ENCODE measurements around the gene PARP6.

Gene PARP6

GRCh38 chr15:72198356-72199204, 73.8 kb downstream of the PARP6 start:
- no peak for DNase-seq

DNA sequence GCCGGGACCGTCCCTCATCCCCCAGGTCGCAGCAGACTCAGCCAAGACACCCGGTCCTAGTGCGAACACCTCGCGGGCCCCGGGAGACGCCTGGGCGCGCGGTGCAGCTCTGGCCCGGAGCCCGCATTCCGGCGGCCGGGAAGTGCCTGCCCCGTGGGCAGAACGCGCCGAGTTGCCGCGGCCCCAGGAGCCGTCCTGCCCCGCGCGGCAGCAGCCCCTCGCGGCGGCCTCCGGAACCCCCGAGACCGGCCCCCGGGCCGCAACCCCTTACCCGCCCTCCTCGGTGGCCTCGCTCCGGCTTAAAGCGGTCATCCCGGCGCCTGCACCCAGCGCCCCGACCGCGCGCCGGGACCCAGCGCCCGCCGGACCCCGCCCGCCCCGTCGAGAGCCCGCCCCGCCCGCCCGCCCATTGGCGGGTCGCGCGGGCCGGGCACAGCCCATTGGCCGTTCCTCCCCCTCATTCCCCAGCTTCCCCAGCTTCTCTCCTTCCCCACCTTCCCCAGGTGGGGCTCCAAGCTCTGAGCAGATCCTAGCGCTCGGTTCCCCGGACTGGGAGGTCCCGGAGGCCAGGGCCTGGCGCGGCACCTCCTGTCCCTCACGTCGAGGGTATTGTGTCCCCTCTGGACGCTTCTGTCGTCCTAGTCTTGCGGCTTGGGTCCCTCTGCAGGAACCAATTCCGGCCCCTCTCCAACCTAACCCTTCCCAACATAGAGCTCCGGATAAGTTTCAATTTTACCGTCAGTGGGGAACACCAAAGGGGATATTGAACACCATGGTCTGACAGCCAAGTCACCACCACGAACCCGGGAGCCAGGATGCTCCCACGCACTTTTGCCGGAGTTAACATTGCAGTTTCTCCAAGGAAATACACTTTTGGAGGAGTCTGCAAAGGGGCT, 74.6 kb downstream of the PARP6 start, which contains the start of gene GRAMD2A:
GRAMD2A (minus strand) TSS at position 328 of the 896 bp plus-strand sequence.
- DNase-seq: no peak

GRCh38 chr15:72197041-72197459, 75.3 kb downstream of the PARP6 start:
- no peak for DNase-seq

GRCh38 chr15:72196409-72197040, 75.8 kb downstream of the PARP6 start:
- DNase-seq: no peak

DNA sequence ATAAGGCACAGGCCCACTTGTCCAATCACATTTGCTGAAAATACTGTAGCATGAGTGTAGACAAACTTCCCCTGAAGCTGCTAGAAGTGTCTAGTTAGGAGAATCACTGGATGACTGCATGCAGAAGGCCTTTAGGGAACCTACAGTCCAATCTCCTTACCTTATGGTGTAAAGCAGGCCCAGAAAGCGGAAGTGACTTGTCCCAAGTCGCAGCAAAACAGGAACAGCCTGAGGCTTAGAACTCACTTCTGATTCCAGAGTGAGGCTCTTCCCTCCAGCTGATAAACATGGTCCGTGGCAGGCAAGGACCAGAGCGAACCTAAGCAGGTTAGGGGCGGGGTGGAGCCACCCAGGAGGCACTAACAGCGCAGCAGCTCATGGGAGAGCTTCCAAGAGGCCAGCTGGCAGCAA, 77.2 kb downstream of the PARP6 start:
- peak; percentile 5 for DNase-seq

DNA sequence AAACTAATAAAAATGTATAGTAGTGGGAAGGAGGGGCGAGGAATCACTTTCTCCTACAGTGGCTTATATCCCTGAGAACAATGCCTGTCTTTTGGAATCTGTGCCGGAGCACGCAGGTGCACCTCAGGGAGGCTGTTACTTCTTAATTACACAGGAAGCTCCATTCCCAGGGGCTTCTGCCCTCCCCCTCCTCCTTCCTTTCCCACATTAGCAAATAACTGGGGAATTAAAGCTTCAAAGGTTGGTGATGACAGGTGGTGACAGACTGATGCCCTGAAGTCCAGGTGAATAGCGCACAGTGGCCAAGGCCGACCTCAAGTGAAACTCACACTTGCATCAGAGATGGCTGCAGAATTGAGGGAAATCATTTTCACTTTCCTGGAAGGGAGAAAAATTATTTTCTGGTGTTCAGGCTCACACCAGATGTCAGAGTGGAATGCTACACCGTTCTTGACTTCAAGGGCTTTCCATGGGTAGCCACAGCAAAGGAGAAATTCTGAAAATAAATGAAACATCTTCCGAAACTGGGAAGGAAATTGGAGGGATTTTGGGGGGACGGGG, 78.4 kb downstream of the PARP6 start:
- no peak for DNase-seq

DNA sequence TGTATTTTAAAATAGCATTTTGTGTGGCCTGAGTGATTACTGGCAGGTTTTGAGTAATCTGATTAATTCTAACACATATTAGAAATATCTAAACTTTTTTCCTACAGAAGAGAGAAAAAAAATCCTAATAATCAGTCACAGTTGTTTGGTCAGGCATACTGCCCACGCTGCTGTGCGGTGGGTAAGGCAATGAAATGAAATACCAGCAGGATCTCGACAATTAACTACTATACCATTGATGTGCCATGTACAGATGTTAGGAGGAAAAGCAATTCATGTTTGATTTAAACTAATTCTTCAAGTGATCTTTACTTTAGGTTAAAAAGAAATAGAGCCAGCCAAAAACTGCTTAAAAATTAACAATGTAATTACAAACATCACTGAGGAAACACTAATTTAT, 79.9 kb downstream of the PARP6 start:
- no peak for DNase-seq

Data from CD4-positive, alpha-beta T cell treated with Interleukin-17A for 1 hour (primary cell).